DMS153 (cell line): ENCODE data around the gene COL27A1.
"Not testable (repeated sequence)": the region's sequence is repeated elsewhere in the genome, so short reads cannot be mapped to it uniquely, and the experiment has no call there.

Experiments used
- DNase-seq: peaks from one replicate; lab custom pipeline; 2025; lab: John Stamatoyannopoulos, UW

The COL27A1 gene

DNA sequence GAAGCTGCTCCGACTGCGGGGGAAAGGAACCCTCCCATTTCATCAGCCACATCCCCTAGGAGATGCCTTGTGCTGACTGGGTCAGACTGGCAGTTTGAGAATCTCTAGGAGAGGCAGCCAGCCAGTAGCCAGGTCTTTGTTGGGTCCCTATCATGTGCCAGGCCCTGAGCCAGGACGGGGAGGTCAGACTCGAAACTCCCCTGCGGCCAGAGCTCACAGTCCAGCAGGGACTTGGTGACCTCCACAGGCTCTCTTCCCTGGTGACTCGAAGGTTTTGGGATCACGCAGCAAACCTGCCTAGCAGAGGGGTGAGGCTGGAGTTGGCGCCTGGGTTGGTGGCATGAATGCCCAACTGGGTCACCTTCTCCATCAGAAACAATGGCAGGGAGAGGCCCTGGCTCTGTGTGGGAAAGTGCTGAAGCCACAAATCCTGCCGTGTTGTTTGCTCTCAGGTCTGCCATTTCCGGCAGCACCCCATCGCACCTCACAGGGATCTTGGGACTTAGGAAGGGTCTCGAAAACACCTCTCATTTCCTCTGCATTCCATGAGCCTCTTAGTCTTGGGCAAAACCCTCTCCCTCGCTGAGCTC, 153.1 kb downstream of the COL27A1 start:
- no peak for DNase-seq

DNA sequence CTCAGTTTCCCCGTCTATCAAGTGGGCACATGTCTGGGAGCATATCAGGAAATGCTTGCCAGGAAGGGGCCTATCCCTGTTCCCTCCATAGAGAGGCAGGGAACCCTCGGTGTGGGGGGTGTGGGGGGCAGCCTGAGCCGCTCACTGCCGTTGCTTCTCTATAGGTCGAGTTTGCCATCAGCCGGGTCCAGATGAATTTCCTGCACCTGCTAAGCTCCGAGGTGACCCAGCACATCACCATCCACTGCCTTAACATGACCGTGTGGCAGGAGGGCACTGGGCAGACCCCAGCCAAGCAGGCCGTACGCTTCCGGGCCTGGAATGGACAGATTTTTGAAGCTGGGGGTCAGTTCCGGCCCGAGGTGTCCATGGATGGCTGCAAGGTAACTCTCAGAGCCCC, 153.8 kb downstream of the COL27A1 start:
- no peak for DNase-seq

DNA sequence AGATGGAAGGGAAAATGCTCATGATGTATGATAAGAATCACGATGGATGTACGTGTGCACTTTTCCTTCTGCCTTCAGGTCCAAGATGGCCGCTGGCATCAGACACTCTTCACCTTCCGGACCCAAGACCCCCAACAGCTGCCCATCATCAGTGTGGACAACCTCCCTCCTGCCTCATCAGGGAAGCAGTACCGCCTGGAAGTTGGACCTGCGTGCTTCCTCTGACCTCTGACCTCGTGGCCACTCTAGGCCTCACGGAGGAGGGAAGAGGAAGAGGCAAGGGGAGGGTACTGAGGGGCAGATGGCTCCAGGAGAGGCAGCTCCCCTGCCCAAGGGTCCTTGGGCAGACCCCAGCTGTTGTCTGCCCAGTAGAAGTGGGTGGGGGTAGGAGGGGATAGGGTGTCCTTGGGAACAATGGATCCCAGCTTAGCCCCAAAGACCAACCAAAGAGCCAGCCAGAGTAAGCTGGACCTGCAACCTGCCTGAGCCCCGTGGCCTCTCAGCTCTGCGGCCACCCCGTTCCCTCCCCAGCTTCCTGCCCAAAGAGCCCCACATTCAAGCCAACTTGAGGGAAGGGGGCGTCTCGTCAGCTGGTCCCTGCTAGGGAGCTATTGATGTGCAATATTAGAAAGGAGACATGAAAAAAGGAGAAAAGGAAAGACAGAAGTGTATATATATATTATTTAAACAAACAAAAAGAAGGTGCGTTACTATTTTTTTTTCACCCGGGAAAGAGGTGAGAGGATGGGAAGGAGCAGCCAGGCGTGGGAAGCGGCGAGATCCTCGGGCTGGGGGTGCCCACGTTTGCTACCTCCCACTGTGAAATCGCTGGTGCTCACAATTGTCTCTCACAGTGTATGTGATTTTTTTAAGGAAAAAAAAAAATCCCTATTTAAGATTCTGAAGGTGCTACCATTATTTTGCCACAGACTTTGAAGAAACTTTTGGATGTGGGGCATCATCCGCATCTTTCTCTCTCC, 155.4 kb downstream of the COL27A1 start:
- DNase-seq = no peak

DNA sequence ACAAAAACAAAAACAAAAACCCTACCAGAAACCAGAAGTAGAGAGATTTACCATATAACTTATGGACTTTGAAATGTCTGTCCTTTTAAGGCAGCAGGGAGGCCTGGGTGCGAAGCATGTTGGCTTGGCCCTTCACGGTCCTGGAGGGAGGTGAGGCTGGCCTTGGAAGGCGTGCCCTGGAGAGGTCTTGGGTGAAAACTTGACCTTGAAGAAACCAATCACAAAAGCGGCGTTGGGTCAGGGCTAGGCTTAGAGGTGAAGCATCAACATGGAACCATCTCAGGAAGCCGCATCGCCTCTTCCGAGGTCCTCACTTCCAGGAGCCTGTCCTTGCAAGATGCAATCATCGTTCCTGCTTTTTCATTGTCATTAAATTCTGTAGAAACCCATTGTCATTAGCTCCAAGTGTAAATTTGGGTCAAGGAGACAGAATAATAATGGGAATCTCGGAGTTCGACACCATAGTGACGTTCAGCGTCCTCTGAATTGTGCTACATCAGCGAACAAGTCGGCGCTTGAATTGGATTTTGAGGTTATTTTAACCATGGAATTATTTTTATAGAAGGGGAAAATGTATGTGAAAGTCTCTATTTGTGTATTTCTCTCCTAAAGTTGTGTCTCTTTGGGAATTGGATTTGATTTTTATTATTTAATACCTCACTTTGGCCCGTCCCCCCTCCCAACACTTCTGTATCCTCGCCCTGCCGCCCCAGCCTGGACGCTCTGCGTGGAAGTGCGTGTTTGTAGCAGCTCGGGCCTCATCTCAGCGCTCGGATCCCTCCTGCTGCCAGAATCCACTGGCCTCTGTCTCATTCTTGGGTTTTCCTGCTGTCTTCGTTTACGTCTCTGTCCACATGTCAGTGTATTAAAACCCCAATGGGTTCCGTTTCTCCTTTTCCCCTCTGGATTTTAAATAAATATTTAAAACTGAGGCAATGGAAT, 156.5 kb downstream of the COL27A1 start:
- DNase-seq = no peak

DNA sequence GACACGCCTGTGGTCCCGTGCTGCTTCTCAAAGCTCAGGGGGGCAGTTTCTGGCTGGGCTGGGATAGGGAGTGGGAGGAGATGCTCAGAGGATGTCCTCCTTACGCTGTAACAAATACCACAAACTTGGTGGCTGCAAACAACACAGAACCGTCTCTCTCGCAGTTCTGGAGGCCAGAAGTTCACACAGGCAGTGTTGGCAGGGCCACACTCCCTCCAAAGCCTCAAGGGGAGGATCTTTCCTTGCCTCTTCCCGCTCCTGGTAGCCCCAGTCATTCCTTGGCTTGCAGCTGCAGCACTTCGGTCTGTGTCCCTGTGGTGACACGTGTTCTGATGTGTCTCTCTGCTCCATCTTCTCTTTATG, 157.2 kb downstream of the COL27A1 start:
- no peak for DNase-seq

DNA sequence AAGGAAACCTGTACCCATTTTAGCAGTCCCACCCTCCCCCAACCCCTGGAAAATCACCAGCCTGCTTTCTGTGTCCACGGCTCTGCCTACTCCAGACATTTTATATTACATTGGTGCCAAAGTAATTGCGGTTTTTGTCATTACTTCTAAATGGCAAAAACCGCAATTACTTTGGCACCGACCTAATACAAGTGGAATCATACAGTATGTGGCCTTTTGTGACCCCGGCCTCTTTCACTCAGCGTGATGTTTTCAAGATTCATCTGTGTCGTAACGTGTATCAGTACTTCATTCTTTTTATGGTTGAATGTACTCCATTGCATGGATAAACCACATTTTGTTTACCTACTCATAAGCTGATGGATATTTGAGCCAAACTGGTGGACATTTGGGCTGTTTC, 157.8 kb downstream of the COL27A1 start:
- DNase-seq = no peak

DNA sequence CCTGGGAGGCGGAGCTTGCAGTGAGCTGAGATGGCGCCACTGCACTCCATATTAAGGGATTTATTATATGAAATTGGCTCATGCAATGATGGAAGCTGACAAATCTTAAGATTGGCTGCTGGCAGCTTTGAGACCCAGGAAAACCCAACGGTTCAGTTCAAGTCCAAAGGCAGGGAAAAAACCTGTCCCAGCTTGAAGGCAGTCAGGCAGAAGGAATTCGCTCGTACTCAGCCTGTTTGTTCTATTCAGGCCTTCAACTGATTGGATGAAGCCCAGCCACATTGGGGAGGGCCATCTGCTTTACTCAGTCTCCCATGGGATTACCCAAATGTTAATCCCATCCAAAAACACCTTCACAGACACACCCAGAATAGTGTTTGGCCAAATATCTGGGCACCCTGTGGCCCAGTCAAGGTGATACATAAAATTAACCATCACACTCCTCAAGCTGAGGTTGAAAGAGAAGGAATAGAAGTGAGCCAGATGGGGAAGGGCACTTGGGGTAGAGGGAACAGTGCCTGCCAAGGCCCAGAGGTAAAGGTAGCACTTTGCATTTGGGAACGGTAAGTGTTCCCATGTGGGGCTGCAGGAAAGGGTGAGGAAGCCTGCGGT, 159.0 kb downstream of the COL27A1 start:
- DNase-seq = no peak

DNA sequence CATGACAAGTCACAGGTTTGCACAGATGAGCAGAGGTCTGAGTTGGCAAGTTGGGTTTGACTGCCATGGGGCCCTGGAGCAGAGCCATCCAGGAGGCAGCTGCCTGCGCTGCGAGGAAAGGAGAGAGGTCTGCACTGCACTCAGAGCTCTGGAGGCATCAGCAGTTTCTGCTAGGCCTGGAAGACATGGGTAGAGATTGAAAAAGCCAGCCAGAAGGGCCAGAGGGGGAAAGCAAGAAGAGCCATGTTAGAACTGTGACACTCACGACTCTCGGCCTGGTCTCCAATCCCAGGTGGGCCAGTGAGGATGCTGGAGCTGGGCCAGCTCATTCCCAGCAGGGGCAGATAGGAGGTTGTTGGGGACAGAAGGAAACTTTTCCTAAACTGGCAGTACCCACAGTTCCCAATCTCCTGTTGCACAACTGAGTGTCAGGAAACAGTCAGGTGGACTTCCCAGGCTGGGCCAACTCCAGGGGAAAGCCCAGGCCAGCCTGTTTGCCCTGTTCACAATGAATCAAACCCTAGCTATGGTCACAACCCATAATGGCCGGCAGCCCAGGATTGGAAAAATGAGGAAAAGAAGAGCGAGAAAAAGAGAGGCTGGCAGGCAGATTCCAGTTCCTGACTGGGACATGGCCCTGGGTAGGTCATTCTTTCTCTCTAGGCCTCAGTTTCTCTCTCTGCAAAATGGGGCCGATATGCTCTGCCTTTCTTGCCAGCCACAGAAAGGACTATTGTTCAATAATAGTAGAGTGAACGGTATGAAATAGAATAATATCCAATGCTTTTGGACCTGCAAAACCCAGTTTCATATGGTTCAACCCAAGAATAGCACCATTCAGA, 159.8 kb downstream of the COL27A1 start:
- no peak for DNase-seq

DNA sequence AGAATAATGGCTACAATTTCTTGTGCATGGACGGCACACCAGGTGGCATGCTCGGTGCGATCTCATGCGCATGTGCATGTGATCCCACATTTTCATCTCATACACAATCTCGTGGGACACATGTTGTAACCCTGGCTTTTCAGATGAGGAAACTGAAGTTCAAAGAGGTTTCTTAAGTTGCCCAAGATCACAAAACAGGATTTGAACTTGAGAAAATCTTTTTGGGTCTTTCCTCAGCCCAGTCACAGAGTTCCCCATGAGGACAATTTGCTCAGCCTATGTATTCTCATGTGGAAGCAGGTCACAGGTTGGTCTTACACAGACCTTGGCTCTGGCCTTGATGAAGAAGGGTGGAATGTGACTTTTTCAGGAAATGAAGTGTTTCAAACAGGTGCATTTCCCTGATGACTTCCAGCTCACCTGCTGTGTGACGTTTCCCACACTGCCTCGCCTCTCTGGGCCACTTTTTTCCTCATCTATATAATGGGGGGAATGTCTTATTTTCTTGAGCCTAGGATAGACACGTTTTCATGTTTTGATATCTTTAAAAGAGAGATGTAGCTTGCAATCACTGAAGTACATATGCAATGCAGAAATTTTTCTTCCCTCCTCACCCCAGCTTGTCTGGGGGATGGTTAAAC, 160.5 kb downstream of the COL27A1 start:
- no peak for DNase-seq

DNA sequence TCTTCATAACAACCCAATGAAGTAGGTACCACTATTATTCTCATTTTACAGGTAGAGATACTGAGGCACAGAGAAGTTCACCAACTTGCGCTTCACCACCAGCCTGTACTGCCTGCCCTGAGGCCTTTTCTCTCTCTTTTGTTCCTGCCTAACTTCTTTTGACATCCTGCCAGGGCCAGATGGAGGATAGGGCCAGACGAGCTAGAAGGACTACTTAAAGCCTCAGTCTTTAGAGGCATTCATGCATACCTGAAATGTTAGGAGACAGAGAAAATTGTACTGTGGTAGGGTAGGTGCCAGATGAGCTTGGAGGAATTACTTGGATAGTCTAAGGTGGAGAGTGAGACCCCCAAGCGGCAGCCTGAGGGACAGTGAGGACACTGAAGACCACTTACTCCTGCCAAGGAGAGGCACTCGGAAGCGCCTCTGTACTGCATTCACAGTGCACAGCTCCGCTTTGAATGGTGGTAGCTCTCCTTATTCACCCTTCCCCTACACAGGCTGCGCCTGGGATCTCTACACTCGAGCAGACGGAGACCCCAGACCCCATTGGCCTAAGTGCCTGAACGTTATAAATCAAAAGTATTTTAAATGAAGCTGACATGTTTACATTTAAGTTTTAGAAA, 161.4 kb downstream of the COL27A1 start:
- DNase-seq = no peak

DNA sequence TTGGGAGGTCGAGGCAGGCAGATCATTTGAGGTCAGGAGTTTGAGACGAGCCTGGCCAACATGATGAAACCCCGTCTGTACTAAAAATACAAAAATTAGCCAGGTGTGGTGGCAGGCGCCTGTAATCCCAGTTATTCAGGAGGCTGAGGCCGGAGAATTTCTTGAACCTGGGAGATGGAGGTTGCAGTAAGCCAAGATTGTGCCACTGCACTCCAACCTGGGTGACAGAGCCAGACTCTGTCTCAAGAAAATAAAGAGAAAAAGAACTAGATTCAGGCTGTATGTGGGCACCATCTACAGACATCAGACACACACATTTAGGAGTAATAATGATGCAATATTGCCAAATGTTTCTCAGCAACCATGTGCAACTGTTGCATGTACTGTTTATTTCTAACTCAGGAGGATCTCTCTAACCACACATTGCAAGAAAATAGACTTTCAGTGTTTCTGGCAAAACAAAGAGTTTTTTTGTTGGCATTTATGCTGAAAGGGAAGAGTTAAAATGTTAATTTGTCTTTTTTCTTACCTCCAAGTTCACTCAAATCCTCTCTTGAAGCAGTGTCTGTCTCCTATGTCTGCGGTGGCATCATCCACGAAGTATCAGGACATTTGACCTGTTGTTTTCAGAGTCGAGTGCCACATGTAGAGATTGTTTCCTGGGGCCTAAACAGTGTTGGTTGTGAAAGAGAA, 162.5 kb downstream of the COL27A1 start:
- DNase-seq = no peak

DNA sequence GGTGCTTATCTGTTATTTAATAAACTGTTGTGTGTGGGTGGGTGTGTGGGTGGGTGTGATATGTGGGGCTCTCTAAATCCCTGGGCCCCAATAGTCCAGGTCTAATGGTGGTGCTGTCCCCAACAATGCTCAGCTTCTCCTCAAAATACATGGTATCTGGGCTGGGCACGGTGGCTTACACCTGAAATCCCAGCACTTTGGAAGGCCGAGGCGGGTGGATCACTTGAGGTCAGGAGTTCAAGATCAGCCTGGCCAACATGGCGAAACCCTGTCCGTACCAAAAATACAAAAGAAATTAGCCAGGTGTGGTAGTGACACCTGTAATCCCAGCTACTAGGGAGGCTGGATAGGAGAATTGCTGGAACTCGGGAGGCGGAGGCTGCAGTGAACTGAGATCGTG, 163.1 kb downstream of the COL27A1 start:
- DNase-seq = no peak

DNA sequence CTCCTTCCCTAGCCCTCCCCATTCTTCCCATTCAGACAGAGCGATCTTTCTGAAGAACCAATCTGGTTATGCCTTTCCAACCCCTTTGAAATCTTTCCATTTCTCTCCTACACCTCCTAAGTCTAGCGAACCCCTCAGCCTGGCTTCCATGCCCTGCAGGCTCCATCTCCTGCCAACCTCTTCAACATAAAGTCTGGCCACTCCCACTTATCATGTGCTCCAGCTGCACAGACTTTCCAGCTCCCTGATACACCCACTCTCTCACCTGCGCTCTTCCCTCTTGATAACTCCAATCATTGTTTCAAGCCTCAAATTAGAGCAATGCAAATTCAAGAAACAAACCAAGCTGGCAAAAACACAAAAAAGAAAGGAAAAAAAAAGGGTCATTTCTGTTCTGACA, 163.8 kb downstream of the COL27A1 start:
- DNase-seq = no peak

DNA sequence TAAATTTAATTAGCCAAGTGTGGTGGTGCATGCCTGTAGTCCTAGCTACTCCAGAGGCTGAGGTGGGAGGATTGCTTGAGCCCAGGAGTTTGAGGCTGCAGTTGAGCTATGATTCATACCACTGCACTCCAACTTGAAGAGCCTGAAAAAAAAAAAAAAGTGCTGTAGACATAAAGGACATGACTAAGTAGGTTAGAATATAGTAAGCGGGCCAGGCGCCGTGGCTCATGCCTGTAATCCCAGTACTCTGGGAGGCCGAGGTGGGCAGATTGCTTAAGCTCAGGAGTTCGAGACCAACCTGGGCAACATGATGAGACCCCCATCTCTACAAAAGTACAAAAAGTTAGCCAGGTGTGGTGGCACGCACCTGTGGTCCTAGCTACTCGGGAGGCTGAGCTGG, 165.4 kb downstream of the COL27A1 start:
- DNase-seq = not testable (repeated sequence)

DNA sequence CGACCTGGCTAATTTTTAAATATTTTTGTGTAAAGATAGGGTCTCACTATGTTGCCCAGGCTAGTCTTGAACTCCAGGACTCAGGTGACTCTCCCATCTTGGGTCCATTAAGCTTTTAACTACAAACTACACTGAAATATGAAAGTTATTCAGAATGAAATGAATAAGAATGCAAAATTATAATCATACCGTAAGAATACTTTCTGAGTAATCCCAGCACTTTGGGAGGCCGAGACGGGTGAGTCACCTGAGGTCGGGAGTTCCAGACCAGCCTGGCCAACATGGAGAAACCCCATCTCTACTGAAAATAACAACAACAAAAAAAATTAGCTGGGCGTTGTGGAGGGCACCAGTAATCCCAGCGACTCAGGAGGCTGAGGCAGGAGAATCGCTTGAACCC, 166.4 kb downstream of the COL27A1 start:
- no peak for DNase-seq

DNA sequence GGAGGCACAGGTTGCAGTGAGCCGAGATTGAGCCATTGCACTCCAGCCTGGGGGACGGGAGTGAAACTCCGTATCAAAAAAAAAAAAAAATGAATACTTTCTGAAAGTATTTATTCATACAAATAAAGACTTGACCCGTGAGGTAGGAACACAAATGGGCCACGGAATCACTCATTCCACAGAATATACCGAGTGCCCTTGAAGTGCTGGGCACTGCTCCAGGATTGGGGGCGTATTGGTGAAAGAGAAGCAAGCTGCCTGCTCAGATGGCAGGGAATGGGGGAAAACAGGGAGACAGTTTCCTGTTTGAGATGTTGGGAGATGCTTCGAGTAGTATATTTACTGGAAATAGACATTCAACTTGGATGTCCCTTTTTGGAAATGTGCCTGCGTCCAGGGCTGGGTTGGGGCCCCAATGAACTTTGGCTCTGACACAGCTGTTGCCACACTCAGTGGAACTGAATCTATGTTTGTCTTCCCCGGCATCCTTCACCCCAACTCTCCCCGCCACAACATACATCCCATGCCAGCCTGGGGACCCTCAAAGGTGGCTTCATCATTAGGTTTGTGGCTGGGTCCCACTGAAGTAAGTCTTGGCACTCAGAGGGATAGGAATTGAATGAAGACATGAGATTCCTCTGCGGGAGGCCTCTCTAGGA, 167.0 kb downstream of the COL27A1 start:
- DNase-seq = not testable (repeated sequence)

DNA sequence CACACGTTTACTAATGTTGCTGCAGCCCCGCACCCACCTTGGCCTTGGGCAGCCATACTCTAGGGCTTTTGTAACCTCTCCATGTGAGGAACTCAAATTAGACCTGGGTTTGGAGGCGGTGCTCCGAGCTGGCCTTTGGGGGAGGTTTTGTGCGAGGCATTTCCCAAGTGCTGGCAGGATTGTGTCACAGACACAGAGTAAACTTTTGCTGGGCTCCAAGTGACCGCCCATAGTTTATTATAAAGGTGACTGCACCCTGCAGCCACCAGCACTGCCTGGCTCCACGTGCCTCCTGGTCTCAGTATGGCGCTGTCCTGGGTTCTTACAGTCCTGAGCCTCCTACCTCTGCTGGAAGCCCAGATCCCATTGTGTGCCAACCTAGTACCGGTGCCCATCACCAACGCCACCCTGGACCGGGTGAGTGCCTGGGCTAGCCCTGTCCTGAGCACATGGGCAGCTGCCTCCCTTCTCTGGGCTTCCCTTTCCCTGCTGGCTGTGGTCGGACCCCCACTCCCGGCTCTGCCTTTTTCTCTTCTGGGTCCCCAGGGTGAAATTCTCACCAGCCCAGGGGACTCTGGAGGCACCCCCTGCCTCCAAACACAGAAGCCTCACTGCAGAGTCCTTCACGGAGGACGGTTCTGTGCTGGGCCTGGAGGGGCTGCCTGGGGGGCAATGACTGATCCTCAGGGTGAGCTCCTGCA, 167.6 kb downstream of the COL27A1 start, which contains the start of gene ORM1:
ORM1 (plus strand) TSS at position 268 of the 701 bp plus-strand sequence; CDS start at position 304, 36 bp downstream.
- not testable (repeated sequence) for DNase-seq

DNA sequence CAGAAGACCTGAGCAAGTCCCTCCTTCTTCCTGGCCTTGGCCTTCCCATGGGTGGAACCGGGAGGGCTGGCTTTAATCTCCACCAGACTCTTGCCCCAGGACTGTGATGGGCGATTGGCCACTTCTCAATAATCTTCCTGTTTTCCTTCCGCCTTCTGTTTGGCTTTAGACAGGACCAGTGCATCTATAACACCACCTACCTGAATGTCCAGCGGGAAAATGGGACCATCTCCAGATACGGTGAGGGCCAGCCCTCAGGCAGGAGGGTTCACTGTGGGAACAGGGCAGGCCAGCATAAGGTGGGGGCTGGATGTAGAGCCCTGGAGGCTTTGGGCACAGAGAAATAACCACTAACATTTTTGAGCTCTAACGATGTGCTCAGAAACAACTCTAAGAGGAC, 168.5 kb downstream of the COL27A1 start:
- DNase-seq = not testable (repeated sequence)
